ENCODE measurements around the gene ABLIM2.

Gene ABLIM2

GRCh38 chr4:8117278-8117682 lies 41.3 kb downstream of the ABLIM2 start:
- DNase-seq = peak; percentile 10

GRCh38 chr4:8115916-8116315 lies 42.7 kb downstream of the ABLIM2 start:
- DNase-seq = no peak

GRCh38 chr4:8115203-8115520 lies 43.5 kb downstream of the ABLIM2 start:
- no peak for DNase-seq

GRCh38 chr4:8114456-8115202 lies 44.0 kb downstream of the ABLIM2 start:
- DNase-seq = no peak

GRCh38 chr4:8113611-8114377 lies 44.8 kb downstream of the ABLIM2 start:
- no peak for DNase-seq

GRCh38 chr4:8112672-8113071 lies 45.9 kb downstream of the ABLIM2 start:
- DNase-seq = no peak

GRCh38 chr4:8112036-8112576 lies 46.5 kb downstream of the ABLIM2 start:
- no peak for DNase-seq

GRCh38 chr4:8110071-8110986 lies 48.3 kb downstream of the ABLIM2 start:
- no peak for DNase-seq

- no peak for DNase-seq
Measured at GRCh38 chr4:8109406-8110065, 49.1 kb downstream of the ABLIM2 start.

- no peak for DNase-seq
Measured at GRCh38 chr4:8108991-8109390, 49.6 kb downstream of the ABLIM2 start.

- DNase-seq = no peak
Measured at GRCh38 chr4:8108261-8108660, 50.4 kb downstream of the ABLIM2 start.

- no peak for DNase-seq
Measured at GRCh38 chr4:8107146-8107657, 51.4 kb downstream of the ABLIM2 start.

- no peak for DNase-seq
Measured at GRCh38 chr4:8106451-8107025, 52.1 kb downstream of the ABLIM2 start.

- DNase-seq = no peak
Measured at GRCh38 chr4:8105306-8106100, 53.1 kb downstream of the ABLIM2 start.

- no peak for DNase-seq
Measured at GRCh38 chr4:8104491-8105305, 53.9 kb downstream of the ABLIM2 start.

GRCh38 chr4:8103421-8104390 lies 54.9 kb downstream of the ABLIM2 start:
- no peak for DNase-seq

- no peak for DNase-seq
Measured at GRCh38 chr4:8102831-8103230, 55.8 kb downstream of the ABLIM2 start.

GRCh38 chr4:8102076-8102355 lies 56.6 kb downstream of the ABLIM2 start:
- no peak for DNase-seq
